Duodenal mucosa (tissue), 2 donors: Measurements from ENCODE around the gene HAUS7.

Source experiments
- H3K27ac ChIP-seq: one replicate; pipeline ENCODE4 v1.7.0; 2013; ENCODE audit warnings: low read depth, low read length
- H3K27me3 ChIP-seq, 2 donors: one replicate each; pipeline ENCODE4 v1.7.0; 2013; ENCODE audit warnings: low read length in 2 of 2, control low read depth in 1 of 2; ENCODE audit not compliant: insufficient read depth in 2 of 2, control insufficient read depth in 1 of 2
- H3K36me3 ChIP-seq, 2 donors: one replicate each; pipeline ENCODE4 v1.7.0; 2013; ENCODE audit warnings: low read length in 2 of 2, control low read depth in 1 of 2; ENCODE audit not compliant: insufficient read depth in 2 of 2, control insufficient read depth in 1 of 2
- H3K4me1 ChIP-seq, 2 donors: one replicate each; pipeline ENCODE4 v1.7.0; 2013; ENCODE audit warnings: low read length in 2 of 2, control low read depth in 1 of 2; ENCODE audit not compliant: insufficient read depth in 2 of 2, control insufficient read depth in 1 of 2
- H3K4me3 ChIP-seq, 2 donors: one replicate each; pipeline ENCODE4 v1.7.0; 2013; ENCODE audit warnings: low read length in 2 of 2, low read depth in 1 of 2
- H3K9ac ChIP-seq, 2 donors: one replicate each; pipeline ENCODE4 v1.7.0; 2013; ENCODE audit warnings: low read length in 2 of 2, low read depth in 1 of 2
- H3K9me3 ChIP-seq, 2 donors: one replicate each; pipeline ENCODE4 v1.7.0; 2013; ENCODE audit warnings: low read length in 2 of 2, control low read depth in 1 of 2; ENCODE audit not compliant: control insufficient read depth in 1 of 2

Gene HAUS7

GRCh38 chrX:153448556-153449367 lies 21.6 kb downstream of the HAUS7 start:
- Histone ChIP-seq H3K9ac (no peak overlapping the region), H3K9me3 (no peaks in the 10 kb centered on the region), H3K36me3 (peaks cover 0 to 4% of the 10 kb centered on the region in 2 donors), H3K4me3 (no peak overlapping the region), H3K27ac (no peak overlapping the region), H3K27me3 (no peaks in the 10 kb centered on the region), H3K4me1 (no peaks in the 10 kb centered on the region)

- no peaks in the 10 kb centered on the region for H3K4me1 ChIP-seq
- H3K4me3 ChIP-seq, result no peak overlapping the region
- H3K9ac ChIP-seq, result no peak overlapping the region
- no peaks in the 10 kb centered on the region for H3K27me3 ChIP-seq
- no peak overlapping the region for H3K27ac ChIP-seq
- no peaks in the 10 kb centered on the region for H3K9me3 ChIP-seq
- peaks cover 0 to 4% of the 10 kb centered on the region in 2 donors for H3K36me3 ChIP-seq
These were observed 22.8 kb downstream of the HAUS7 start for GRCh38 chrX:153447581-153447960.

DNA sequence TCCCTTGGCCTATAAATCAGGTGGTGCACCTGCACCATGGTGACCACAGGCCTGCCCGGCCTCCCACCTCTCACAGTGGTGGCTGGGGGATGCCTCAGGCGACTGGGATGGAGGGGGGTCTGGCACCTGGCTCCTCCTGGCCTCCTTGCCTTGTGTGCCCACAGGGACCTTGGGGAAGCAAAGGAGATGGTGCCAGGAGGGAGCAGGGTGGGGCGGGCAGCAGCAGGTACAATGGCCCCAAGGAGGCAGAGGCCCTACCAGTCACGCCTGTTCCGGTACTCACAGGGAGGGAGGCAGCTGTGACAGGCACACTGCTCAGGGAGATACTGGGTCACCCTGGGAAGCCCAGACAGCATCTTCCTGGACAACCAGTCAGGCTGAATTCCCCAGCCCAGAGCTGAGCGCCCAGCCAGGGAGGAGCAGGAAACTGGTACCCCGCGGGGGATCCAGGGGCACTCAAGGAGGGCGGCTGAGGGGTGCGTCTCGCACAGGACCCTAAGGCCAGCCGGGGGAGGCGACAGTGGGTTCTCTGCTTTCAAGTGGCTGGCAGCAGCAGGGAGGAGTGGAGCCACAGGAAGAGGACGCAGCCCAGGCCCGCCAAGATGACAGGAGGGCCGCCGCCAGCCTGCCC lies 23.3 kb downstream of the HAUS7 start:
- Histone ChIP-seq H3K9ac (no peak overlapping the region), H3K27me3 (no peaks in the 10 kb centered on the region), H3K4me3 (no peak overlapping the region), H3K27ac (no peak overlapping the region), H3K4me1 (no peaks in the 10 kb centered on the region), H3K36me3 (peaks cover 0 to 4% of the 10 kb centered on the region in 2 donors), H3K9me3 (no peaks in the 10 kb centered on the region)

DNA sequence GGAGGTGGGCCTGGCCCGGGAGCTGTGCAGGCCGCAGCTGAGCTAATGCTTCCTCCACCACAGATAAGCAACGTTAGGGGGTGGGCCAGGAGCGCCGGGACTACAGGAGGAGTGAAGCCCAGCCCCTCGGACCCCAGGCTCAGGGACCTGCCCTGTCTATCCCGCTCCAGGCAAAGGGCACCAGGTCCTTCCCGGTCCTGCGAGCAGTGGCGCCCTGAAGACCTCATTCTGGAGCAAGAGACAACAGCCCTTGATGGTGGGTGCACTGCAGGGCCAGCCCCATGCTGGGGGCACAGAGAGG lies 23.8 kb downstream of the HAUS7 start:
- no peak overlapping the region for H3K9ac ChIP-seq
- H3K36me3 ChIP-seq, result peaks cover 0 to 4% of the 10 kb centered on the region in 2 donors
- H3K4me1 ChIP-seq, result no peaks in the 10 kb centered on the region
- H3K27me3 ChIP-seq, result no peaks in the 10 kb centered on the region
- H3K27ac ChIP-seq, result no peak overlapping the region
- H3K9me3 ChIP-seq, result no peaks in the 10 kb centered on the region
- H3K4me3 ChIP-seq, result no peak overlapping the region

DNA sequence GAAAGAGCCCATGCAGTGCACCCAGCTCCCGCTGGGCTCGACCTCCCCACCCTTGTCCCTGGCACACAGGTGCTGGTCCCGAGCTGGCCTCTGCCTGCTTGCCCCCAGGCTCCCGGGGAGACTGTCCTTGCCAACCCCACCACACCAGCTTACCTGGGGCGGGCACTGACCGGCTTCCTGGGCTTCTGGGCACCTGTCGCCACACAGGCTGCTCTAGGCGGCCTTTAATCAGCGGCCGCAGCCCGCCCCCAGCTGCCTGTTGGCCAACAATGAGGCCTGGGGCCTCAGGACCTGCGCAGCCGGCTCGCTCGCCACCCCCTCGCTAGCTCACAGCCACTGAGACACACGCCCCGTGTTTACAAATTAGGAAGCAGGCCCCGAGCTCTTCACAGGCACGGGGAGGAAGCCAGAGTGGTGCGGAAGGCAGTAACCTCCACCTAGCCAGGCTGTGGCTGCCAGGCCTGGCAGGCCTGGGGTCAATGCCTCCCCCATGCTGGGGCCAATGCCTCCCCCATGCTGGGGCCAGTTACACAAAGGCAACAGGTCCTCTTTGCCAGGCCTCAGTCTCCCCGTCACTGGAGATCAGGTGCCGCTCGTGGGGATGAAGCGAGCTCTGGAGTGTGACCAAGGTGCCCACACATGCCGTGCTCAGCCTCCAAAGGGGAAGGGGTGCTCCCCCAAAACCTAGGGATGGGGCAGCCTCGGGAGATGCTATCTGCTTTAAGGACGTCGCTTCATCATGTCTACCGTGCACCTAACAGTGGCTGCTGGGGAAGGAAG lies 24.3 kb downstream of the HAUS7 start, which contains the start of gene TREX2:
TREX2 (minus strand) TSS at position 201 of the 780 bp plus-strand sequence. CDS start 626 bp downstream, outside the sequence.
- no peak within 1 kb of the TSS for H3K9ac ChIP-seq
- H3K27me3 ChIP-seq, result no peaks in the 10 kb centered on the region
- H3K4me1 ChIP-seq, result no peaks in the 10 kb centered on the region
- no peaks in the 10 kb centered on the region for H3K9me3 ChIP-seq
- peaks cover 0 to 4% of the 10 kb centered on the region in 2 donors for H3K36me3 ChIP-seq
- no peak within 1 kb of the TSS for H3K27ac ChIP-seq
- no peak within 1 kb of the TSS for H3K4me3 ChIP-seq

DNA sequence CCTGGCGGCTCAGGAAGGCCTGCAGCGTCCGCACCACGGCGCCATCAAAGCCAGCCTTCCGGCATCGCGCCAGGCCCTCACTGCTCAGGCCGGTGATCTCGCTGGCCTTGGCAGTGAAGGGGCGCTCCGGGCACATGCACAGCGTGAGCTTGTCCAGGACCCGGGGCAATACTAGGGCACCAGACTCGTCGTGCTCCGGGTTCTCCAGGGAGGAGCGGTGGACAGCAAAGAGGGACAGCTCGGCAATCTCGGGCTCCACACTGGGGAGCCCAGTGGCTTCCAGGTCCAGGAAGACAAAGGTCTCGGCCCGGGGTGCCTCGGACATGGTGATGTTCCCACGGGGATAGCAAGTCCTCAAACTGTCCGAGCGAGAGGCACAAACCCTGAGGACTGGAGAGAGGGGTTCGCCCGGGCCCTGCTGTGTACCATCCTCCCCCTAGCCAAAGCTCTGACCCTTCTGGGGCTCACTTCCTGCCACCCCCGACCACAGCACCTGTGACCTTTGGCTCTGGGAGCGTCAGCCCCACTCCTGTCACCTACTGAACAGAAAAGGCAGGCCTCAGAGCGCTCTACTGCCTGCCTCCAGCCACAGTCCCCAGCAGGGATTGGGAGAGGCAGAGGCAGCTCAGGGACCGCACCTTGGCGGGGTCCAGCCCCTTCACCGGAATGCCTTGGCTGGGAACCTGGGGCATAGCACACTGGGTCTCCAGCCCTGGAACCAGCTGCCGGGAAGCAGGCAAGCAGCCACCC lies 25.1 kb downstream of the HAUS7 start:
- Histone ChIP-seq H3K27ac (no peak overlapping the region), H3K9me3 (no peaks in the 10 kb centered on the region), H3K27me3 (no peaks in the 10 kb centered on the region), H3K4me3 (no peak overlapping the region), H3K9ac (no peak overlapping the region), H3K36me3 (peaks cover 0 to 4% of the 10 kb centered on the region in 2 donors), H3K4me1 (no peaks in the 10 kb centered on the region)

DNA sequence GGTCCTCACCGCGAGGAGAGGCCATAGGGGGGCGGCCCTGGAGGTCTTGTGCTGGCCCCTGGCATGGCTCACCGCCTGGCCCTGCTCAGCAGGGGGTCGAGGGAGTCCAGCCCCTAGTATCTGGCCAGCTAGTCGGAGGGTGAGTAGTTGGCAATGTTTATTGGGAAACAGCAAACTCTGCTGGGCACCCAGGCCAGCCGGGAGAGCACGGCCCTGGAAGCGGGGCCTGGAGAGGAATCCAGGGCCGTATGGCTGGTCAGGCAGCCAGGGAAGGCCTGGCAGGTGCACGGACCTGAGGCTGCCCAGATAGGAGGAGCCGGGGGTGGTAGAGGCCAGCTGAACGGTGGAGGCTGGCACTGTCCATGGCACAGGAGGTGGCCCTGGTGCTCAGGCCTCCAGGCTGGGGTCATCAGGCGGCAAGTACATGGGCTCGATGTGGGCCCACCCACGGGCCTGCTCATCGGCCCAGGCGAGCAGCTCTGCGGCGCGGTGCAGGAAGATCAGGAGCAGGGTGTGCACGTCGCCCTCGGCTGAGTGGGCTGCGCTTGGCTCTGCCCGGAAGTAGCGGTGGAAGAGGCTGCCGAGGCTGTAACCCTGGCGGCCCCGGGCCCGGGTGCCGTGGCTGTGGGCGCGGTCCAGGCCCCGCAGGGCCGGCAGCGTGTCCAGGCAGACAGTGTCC lies 25.9 kb downstream of the HAUS7 start:
- H3K27ac ChIP-seq, result no peak overlapping the region
- no peak overlapping the region for H3K9ac ChIP-seq
- no peaks in the 10 kb centered on the region for H3K27me3 ChIP-seq
- no peaks in the 10 kb centered on the region for H3K4me1 ChIP-seq
- H3K36me3 ChIP-seq, result no peaks in the 10 kb centered on the region
- no peak overlapping the region for H3K4me3 ChIP-seq
- H3K9me3 ChIP-seq, result no peaks in the 10 kb centered on the region

DNA sequence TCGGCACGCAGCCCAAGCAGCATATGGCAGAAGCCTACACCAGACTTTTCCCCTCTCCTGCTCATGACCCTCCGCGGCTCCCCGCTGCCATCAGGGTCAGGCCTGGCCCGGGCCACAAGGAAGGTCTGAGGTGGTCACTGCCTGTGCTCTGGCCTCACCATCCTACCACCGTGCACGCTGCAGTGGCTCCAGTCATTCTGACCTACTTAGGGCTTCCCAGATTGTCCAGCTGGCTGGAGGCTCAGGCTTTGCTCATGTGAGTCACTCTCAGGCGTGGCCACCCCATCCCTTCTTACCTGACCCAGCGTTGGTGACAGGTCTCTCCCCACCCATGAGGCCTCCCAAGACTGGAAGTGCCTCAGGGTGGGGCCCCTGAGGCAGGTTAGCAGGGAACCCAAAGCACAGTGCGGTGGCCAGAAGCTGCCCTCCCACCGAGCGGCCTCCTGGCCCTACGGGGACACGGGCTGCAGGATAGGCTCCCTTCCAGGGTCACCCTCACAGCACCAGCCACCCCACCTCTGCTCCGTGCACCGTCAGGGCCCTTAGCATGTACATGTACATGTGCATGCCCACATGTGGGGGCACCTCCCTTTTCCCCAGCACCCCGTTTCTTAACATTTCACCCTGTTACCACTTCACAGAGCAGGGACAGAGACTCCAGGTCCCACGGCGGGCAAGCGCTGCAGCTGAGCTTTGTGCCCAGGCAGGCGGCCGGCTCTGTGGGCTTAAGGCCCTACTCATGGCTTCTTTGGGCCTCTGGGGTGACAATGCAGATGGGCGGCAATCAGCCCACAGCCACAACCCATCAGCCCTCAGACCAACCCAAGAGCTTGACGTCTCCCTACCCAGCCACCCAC lies 26.7 kb downstream of the HAUS7 start:
- no peaks in the 10 kb centered on the region for H3K36me3 ChIP-seq
- no peak overlapping the region for H3K4me3 ChIP-seq
- no peaks in the 10 kb centered on the region for H3K9me3 ChIP-seq
- H3K27ac ChIP-seq, result no peak overlapping the region
- no peaks in the 10 kb centered on the region for H3K4me1 ChIP-seq
- H3K9ac ChIP-seq, result no peak overlapping the region
- no peaks in the 10 kb centered on the region for H3K27me3 ChIP-seq

DNA sequence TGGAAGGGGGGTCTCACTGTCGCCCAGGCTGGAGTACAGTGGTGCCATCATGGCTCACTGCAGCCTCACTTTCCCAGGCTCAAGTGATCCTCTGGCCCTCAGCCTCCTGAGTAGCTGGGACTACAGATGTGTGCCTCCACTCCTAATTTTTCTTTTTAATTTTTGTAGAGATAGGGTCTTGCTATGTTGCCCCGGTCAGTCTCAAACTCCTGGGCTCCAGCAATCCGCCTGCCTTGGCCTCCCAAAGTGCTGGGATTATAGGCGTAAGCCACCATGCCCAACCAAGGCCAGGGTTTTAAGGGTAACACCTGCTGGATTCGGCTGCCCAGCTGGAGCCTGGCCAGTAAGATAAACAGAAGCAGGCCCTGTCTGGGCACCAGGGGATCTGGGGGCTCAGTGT lies 27.9 kb downstream of the HAUS7 start:
- Histone ChIP-seq H3K9me3 (no peaks in the 10 kb centered on the region), H3K9ac (no peak overlapping the region), H3K27me3 (no peaks in the 10 kb centered on the region), H3K4me1 (no peaks in the 10 kb centered on the region), H3K4me3 (no peak overlapping the region), H3K27ac (no peak overlapping the region), H3K36me3 (no peaks in the 10 kb centered on the region)
